Measurements from ENCODE around the gene DPP10. TPM values are rescaled to one million over a fixed set of nuclear protein-coding genes. Genes with fewer than 3 reads are reported as not detected.

Gene DPP10
- total RNA-seq, 4 donors from 2014 or later: 3.3 to 6.6 (median 4.7) TPM

GRCh38 chr2:114752425-114752824 lies 310.0 kb downstream of the DPP10 start:
- no peak for DNase-seq (ENCODE audit: extremely low spot score)
- Histone ChIP-seq H3K9me3 (no peaks in the 10 kb centered on the region), H3K4me1 (no peaks in the 10 kb centered on the region), H3K4me3 (no peak overlapping the region), H3K27ac (replicated peaks in 1 of 4) (no peak overlapping the region), H3K27me3 (peaks cover 0 to 5% (median 0%) of the 10 kb centered on the region in 4 donors), H3K36me3 (no peaks in the 10 kb centered on the region)
- intact Hi-C loops (cut with DNase I): no loop called here
- TF ChIP-seq POLR2AphosphoS5 (IDR thresholded peaks at IDR 0.05): no peak
- TF ChIP-seq CTCF (IDR thresholded peaks at IDR 0.05): no peak
- no peak for TF ChIP-seq EP300 (IDR thresholded peaks at IDR 0.05)
- TF ChIP-seq POLR2A (IDR thresholded peaks at IDR 0.05; ENCODE audit: low read depth): no peak
- 69% methylated on average over 4 of the region's 4 CpGs for WGBS

GRCh38 chr2:114753145-114753544 lies 310.7 kb downstream of the DPP10 start:
- 90% methylated on average over 2 of the region's 2 CpGs for WGBS
- no peak for DNase-seq (ENCODE audit: extremely low spot score)
- intact Hi-C loops (cut with DNase I): no loop called here

GRCh38 chr2:114754907-114755563 lies 312.6 kb downstream of the DPP10 start:
- H3K4me3 ChIP-seq: no peak overlapping the region
- 67% methylated on average over 3 of the region's 3 CpGs for WGBS
- no peaks in the 10 kb centered on the region for H3K36me3 ChIP-seq
- H3K27me3 ChIP-seq: peaks cover 0 to 5% (median 0%) of the 10 kb centered on the region in 4 donors
- H3K4me1 ChIP-seq: no peaks in the 10 kb centered on the region
- intact Hi-C loops (cut with DNase I): no loop called here
- H3K27ac ChIP-seq (replicated peaks in 1 of 4): no peak overlapping the region
- no peaks in the 10 kb centered on the region for H3K9me3 ChIP-seq
- TF ChIP-seq CTCF (IDR thresholded peaks at IDR 0.05) (no peak), POLR2A (IDR thresholded peaks at IDR 0.05; ENCODE audit: low read depth) (no peak), POLR2AphosphoS5 (IDR thresholded peaks at IDR 0.05) (no peak), EP300 (IDR thresholded peaks at IDR 0.05) (no peak)
- DNase-seq (ENCODE audit: extremely low spot score): no peak

More at GRCh38 chr2:114753145-114753544, 310.7 kb downstream of the DPP10 start:
- Histone ChIP-seq H3K9me3 (no peaks in the 10 kb centered on the region), H3K4me3 (no peak overlapping the region), H3K36me3 (no peaks in the 10 kb centered on the region), H3K4me1 (no peaks in the 10 kb centered on the region), H3K27ac (replicated peaks in 1 of 4) (no peak overlapping the region), H3K27me3 (peaks cover 0 to 5% (median 0%) of the 10 kb centered on the region in 4 donors)
- no peak for TF ChIP-seq EP300 (IDR thresholded peaks at IDR 0.05)
- no peak for TF ChIP-seq CTCF (IDR thresholded peaks at IDR 0.05)
- no peak for TF ChIP-seq POLR2AphosphoS5 (IDR thresholded peaks at IDR 0.05)
- TF ChIP-seq POLR2A (IDR thresholded peaks at IDR 0.05; ENCODE audit: low read depth): no peak

- peaks cover 0 to 6% (median 0%) of the 10 kb centered on the region in 4 donors for H3K4me1 ChIP-seq
- WGBS: 63% methylated on average over 1 of the region's 1 CpG
- H3K27ac ChIP-seq (replicated peaks in 1 of 4): no peak overlapping the region
- intact Hi-C loops (cut with DNase I): no loop called here
- H3K9me3 ChIP-seq: no peaks in the 10 kb centered on the region
- no peak for DNase-seq (ENCODE audit: extremely low spot score)
- no peak overlapping the region for H3K4me3 ChIP-seq
- H3K36me3 ChIP-seq: no peaks in the 10 kb centered on the region
- no peaks in the 10 kb centered on the region for H3K27me3 ChIP-seq
- no peak for TF ChIP-seq CTCF (IDR thresholded peaks at IDR 0.05)
- TF ChIP-seq POLR2A (IDR thresholded peaks at IDR 0.05; ENCODE audit: low read depth): no peak
These were observed 319.9 kb downstream of the DPP10 start for GRCh38 chr2:114762376-114762775.

- intact Hi-C loops (cut with DNase I): no loop called here
- Histone ChIP-seq H3K4me3 (no peak overlapping the region), H3K9me3 (no peaks in the 10 kb centered on the region), H3K36me3 (no peaks in the 10 kb centered on the region), H3K27me3 (no peaks in the 10 kb centered on the region), H3K27ac (replicated peaks in 1 of 4) (no peak overlapping the region), H3K4me1 (peaks cover 0 to 6% (median 0%) of the 10 kb centered on the region in 4 donors)
- TF ChIP-seq CTCF (IDR thresholded peaks at IDR 0.05) (no peak), POLR2AphosphoS5 (IDR thresholded peaks at IDR 0.05) (no peak)
- 81% methylated on average over 6 of the region's 6 CpGs for WGBS
- no peak for DNase-seq (ENCODE audit: extremely low spot score)
These were observed 320.5 kb downstream of the DPP10 start for GRCh38 chr2:114762986-114763385.

Measured in esophagus muscularis mucosa (tissue), 4 donors.